ENCODE data around the gene FSCN2. TPM values are rescaled to one million over a fixed set of nuclear protein-coding genes. Genes with fewer than 3 reads are reported as not detected.
A peak's percentile ranks its signal among the peaks of the same experiment; 100 is the strongest.

FSCN2 gene
- total RNA-seq, 6 experiments from 2014 or later, result 0.22 TPM; not detected in 5

GRCh38 chr17:81499601-81499970, 28.6 kb upstream of the FSCN2 start:
- intact Hi-C loops (cut with DNase I), result no loop called here
- Histone ChIP-seq H3K36me3 (no peaks in the 10 kb centered on the region), H3K9me3 (no peaks in the 10 kb centered on the region), H3K4me1 (no peaks in the 10 kb centered on the region), H3K27me3 (no peaks in the 10 kb centered on the region), H3K27ac (no peak overlapping the region), H3K4me3 (no peak overlapping the region)
- DNase-seq (no peak), ATAC-seq (peak in 1 of 4 donors; percentile 41)
- WGBS (ENCODE audit: insufficient coverage, low coverage, low lambda C conversion rate, missing lambda C conversion rate), result no CpG with 5 or more reads among the region's 12 CpGs
- TF ChIP-seq CTCF (IDR thresholded peaks at IDR 0.05) (no peak), POLR2A (IDR thresholded peaks at IDR 0.05) (no peak)

GRCh38 chr17:81500047-81500446, 28.1 kb upstream of the FSCN2 start:
- Histone ChIP-seq H3K27ac (no peak overlapping the region), H3K36me3 (no peaks in the 10 kb centered on the region), H3K9me3 (no peaks in the 10 kb centered on the region), H3K4me1 (no peaks in the 10 kb centered on the region), H3K4me3 (no peak overlapping the region), H3K27me3 (no peaks in the 10 kb centered on the region)
- ATAC-seq, result peak in 1 of 4 donors; percentile 9
- intact Hi-C loops (cut with DNase I), result no loop called here
- 67% methylated on average over 1 of the region's 7 CpGs for WGBS (ENCODE audit: insufficient coverage, low coverage, low lambda C conversion rate, missing lambda C conversion rate)
- TF ChIP-seq CTCF (IDR thresholded peaks at IDR 0.05) (no peak), POLR2A (IDR thresholded peaks at IDR 0.05) (no peak)
- no peak for DNase-seq

GRCh38 chr17:81502471-81503017, 25.6 kb upstream of the FSCN2 start:
- DNase-seq, result no peak
- intact Hi-C loops (cut with DNase I), result no loop called here

GRCh38 chr17:81503619-81504018, 24.6 kb upstream of the FSCN2 start:
- Histone ChIP-seq H3K9me3 (no peaks in the 10 kb centered on the region), H3K36me3 (no peaks in the 10 kb centered on the region), H3K27me3 (no peaks in the 10 kb centered on the region), H3K27ac (no peak overlapping the region), H3K4me1 (no peaks in the 10 kb centered on the region), H3K4me3 (no peak overlapping the region)
- DNase-seq, result no peak
- intact Hi-C loops (cut with DNase I), result no loop called here
- TF ChIP-seq CTCF (IDR thresholded peaks at IDR 0.05) (no peak), POLR2A (IDR thresholded peaks at IDR 0.05) (no peak)
- no peak for ATAC-seq

More at GRCh38 chr17:81502471-81503017, 25.6 kb upstream of the FSCN2 start:
- Histone ChIP-seq H3K9me3 (no peaks in the 10 kb centered on the region), H3K4me3 (no peak overlapping the region), H3K27ac (no peak overlapping the region), H3K27me3 (no peaks in the 10 kb centered on the region), H3K36me3 (no peaks in the 10 kb centered on the region), H3K4me1 (no peaks in the 10 kb centered on the region)
- WGBS (ENCODE audit: insufficient coverage, low coverage, low lambda C conversion rate, missing lambda C conversion rate), result 48% methylated on average over 3 of the region's 12 CpGs
- TF ChIP-seq POLR2A (IDR thresholded peaks at IDR 0.05) (no peak), CTCF (IDR thresholded peaks at IDR 0.05) (no peak)
- ATAC-seq, result peak in 1 of 4 donors; percentile 35
